Measurements from ENCODE around the gene SLC27A5.

- peak; percentile 56 to 65 for TF ChIP-seq CTCF (conservative IDR thresholded peaks at IDR 0.05 in 1 of 2, IDR thresholded peaks at IDR 0.05 in 1 of 2; ENCODE audit: extremely low read depth in 1 of 2, insufficient read depth in 1 of 2, low read depth in 1 of 2, low read length in 2 of 2)
- no peak for TF ChIP-seq EZH2 (IDR thresholded peaks at IDR 0.05; ENCODE audit: borderline replicate concordance, low read length)
These were observed 2.1 kb upstream of the SLC27A5 start for GRCh38 chr19:58513694-58514563.

All from mammary epithelial cell (primary cell).